HG02943 (cell line): ENCODE data around the gene HS6ST3.

Experiments
- ATAC-seq: cut with Tn5 transposase; IDR thresholded peaks from one replicate; pipeline ENCODE4 v1.9.1; 2021; ENCODE audit warnings: mild to moderate bottlenecking, low read depth, moderate library complexity; ENCODE audit not compliant: unreplicated experiment

HS6ST3 gene

DNA sequence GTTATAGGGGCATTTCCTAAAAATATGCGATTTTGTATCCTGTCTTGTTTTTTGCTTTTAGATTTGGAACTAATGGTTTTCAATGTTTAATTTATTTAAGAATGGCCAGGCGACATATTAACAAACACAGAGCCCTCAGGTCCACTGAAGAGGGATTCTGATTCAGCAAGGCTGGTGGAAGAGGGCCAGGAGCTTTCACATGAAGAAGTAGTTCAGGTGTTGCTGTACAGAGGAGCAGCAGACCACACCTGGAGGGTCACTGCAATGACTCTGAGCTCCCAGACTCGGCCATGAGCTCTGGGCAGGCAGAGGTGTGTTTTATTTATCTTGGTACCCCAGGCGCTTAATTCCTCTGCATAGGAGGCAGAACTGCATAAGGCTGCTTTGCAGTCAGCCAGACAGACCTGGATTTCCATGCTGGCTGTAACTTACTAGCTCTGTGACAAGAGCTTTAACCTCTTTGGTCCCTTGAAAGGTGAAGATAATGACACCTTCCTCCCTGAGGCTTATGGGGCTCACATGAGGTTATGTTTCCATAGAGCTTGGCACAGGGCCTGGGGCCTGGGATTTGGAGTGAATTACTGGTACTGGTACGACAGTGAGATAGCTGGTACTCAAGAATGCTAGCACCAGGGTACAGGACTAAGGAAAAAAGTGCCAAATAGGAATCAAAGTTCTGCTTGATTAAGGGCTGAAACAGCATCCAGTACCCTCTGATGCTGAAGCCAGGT lies 719.6 kb downstream of the HS6ST3 start:
- ATAC-seq, result no peak

DNA sequence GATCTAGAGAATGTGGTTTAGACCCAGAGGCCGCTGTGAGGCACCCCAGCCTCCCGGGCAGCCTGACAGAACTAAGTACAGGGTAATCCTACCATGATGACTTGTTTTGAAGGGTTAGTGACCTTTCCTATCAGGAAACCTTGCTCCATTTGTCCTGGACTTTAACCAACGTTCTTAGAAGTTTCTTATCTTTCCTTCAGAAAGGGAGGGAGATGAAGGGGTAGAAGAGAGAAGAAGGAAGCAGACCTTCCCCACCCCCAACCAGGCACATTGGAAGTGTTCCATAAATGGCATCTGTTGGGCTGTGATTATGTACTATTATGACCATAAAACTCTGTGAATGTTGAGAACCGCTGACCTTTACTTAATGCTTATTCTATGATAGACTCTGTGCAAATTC lies 720.2 kb downstream of the HS6ST3 start:
- no peak for ATAC-seq

DNA sequence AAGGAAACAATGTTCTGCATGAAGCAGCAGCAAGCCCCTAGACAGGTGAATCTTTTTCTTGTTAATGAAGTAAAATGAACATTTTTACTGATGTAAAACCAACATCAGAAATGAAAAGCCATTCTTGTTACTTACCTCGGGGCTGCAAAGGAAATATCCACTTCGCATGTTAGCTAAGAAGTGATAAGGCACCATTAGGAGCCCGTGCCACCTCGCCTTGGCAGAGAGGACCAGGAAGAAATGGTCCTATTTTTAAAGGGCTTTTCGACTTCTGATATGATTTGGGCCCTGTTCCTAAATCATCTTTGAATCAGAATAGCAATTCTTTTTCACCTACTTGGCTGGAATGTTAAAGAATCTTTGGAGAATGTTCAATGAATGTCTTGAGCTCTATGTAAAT lies 721.1 kb downstream of the HS6ST3 start:
- ATAC-seq, result no peak

DNA sequence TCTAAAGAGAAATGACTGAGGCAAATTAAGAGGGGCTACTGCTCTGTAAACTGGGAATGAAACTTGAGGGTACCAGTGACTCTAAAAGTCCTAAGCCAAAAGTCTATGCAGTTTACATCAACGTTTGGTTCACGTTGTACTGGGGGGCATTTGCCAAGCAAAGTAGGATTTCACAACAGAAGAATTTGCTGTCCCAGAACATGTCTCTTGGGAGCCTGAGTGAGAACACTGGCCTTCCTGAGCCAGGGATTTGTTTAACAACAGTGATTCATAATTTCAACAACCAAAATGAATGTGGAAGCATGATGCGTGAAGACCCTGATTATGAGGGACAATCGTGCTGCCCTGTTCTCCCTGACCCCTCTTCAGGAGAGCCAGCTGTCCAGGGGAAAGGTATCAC lies 726.4 kb downstream of the HS6ST3 start:
- no peak for ATAC-seq

DNA sequence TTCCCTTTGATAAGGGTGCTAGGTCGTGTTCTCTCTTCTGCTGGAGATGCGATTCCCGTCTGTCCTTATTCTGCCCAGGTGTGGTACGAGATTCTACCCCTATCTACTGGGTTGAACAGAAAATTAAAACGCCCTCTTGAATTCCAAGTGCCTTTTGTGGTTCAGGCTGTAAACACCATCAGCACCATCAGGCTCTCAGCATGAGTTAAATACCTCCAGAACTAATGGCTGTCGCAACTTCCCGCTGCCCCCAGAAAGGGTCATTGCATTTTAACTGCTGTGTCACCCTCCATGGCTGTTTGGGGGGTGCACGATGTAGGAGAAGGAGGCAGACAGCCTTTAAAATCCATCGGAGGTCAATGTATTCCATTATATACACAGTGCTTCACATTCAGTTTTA lies 727.0 kb downstream of the HS6ST3 start:
- no peak for ATAC-seq

DNA sequence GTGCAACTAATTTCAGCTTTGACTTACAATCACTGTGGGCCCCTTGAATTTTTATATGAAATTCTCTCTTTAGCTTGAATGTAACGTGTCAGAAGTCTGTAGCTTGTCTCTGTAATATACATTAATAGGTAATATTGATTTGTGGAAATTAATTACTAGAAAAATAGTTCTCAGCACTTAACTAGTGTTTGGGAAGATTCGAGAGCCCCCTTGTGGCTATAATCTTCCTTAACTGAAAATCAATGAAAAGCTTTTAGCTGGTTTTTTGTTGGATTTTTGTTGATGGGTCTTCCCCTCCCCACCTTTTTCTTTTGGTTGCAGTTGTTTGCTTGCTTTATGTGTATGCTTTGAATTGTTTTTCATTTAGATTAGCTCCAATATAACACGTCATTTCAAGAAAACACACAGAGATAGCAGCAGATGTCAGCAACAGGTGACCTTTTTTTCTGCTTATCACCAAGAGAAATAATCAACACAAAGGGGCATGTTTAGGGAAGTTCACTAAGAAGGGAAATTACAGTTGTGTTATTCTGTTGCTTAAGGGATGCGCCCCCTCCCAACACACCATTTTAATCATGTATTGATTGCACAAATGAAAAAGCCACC lies 727.5 kb downstream of the HS6ST3 start:
- ATAC-seq, result no peak

DNA sequence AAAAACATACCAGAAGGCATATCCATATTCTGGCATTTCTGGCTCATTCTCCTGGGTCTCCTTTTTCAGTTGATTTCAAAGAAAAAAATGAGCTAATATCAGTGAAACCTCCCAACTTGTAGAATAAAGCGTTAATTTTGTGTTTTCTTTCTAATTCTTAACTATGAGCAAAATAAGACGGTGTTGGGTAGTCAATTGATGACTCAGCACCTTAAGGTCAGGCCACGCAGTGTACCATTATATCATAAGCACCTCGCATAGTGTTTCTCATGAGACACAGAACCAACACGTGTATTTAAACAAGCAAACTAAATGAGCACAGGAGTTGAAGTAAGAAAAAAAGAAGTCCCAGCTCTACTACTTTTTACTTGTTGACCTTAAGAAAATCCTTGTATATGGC lies 729.5 kb downstream of the HS6ST3 start:
- ATAC-seq, result no peak

DNA sequence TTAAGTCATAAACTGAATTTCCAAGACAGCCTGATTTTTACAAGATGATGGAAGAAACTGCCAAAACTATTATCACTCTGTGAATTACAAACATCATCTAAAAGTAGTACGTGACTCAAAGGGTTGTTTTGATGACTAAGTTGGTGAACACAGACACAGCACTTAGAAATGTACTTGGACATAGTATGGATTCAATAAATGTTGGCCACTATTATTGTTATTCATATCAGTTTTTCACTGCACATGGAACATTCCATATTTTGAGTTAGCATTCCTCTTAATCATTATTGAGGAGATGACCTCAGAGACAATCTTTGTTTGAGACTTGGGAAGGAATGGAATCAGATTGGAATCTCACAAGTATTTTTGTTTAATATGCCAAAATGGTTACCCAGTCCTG lies 731.5 kb downstream of the HS6ST3 start:
- no peak for ATAC-seq

DNA sequence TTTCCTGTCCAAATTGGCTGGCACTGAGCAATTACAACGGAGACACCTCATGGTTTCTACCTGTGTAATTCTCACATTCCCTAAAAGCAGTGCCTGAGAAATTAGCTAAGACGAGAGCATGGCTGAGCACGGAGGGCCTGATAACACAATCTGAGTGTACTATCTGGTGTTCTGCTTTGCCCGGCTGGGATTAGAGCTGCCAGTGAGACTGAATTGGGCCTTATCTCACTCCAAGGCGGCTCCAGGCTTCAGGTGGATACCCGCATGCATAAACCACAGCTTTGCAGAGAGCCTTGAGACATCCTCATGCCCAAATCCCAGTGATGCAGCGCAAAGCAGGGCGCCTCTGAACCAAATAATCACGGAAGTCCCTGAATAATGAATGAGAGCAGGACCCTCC lies 732.1 kb downstream of the HS6ST3 start:
- ATAC-seq, result no peak

DNA sequence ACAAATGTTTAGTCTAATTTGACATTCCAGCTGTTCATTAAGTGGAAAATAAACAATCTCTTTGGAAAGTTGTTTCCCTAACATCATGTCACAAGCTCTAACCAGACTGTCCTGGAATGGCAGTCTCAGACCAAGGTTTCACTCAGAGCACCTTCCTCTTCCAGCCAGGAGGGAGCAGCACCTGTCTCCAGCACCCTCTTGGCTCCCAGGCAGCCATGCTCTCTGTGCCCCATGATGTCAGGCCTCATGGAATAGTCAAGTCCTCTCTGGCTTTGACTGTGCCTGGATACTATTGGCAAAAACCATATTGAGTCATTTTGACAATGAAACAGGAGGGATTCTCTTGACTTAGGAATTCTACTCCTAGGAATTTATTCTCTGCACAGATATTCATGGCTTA lies 733.0 kb downstream of the HS6ST3 start:
- ATAC-seq, result no peak

DNA sequence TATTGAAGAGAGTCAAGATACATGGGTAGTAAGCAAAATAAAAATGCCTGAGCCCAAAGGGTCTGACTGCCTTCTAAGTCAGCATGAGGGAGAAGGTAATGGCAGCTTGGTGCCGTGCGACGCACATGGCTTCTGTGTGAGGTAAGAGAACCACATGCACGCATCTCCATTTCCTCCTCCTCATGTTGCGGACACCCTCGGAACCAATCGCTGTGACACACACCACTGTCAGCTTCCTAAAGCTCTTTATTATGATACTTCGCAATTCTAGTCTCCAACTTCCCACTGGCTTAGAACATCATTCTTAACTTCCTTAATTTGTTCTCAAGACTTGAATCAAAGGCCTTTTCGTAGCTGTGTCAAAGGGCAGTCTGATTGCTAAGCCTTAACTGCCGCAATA lies 734.2 kb downstream of the HS6ST3 start:
- no peak for ATAC-seq

DNA sequence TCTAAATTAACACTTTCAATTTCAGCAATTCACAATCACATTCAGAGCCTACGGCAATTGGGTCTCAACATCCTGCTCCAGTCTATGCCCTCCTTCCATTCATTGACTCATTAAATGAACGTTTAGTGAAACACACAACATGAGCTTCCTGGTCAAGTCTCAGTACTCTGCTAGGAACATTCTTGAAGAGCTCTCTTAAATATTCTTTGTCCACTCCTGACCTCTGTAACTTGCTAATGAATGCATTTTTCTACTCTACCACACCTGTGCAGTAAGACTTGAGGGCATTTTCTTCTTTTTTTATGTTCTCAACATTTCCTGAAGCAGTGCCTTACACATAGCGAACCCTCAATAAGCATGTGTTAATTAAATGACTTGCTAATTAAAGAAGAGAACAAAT lies 735.7 kb downstream of the HS6ST3 start:
- no peak for ATAC-seq

DNA sequence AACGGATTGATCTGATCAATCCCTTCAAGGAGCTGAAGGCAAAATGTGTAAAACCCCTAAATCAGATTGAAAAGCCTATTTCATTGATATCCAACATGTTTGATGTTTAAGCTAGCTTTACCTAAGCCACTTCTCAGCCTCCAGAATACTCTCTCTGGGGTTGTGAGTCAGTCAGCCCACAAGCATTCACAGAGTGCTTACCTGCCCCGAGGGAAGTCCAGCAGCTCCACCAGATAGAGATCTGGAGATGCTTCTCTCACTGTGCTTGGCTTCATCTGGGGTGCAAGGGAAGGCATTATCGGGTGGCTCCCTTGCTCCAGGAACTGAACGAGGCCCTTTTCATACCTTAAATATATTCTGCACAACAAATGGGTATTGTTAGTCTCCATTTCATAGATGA lies 744.7 kb downstream of the HS6ST3 start:
- ATAC-seq, result no peak

DNA sequence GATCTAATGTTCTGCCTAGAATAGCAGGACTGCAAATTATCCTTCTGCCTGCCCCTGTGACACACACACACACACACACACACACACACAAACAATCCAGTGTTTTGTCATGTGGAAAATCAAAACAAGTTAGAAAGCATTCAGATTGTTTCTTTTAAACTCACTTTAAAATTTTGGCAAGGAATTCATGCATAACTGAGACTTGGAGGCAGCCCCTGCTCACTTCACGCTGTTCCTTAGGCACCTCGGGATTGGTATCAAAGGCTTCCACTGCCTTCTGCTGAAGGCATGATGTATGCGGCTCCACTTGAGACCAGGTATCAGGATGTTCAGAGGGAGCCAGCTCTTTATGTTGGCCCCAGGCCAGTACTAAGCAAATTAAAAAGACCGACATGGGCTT lies 745.6 kb downstream of the HS6ST3 start:
- no peak for ATAC-seq

DNA sequence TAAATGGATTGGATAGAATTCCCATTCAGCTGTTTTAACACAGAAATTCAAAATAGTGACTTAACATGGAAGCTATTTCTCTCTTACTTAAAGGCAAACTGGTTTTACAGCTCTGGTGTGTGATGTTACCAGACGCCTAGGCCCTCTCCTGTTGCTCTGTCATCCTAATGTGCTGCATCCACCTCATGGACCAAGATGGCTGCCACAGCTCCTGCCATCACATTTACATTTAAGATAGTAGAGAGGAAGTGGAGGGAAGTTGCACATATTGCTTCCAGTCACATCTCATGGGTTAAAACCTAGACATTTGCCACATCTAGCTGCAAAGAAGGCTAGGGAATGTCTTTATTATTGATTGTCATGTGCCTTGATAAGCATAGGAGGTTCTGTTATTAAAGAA lies 746.8 kb downstream of the HS6ST3 start:
- ATAC-seq, result no peak

DNA sequence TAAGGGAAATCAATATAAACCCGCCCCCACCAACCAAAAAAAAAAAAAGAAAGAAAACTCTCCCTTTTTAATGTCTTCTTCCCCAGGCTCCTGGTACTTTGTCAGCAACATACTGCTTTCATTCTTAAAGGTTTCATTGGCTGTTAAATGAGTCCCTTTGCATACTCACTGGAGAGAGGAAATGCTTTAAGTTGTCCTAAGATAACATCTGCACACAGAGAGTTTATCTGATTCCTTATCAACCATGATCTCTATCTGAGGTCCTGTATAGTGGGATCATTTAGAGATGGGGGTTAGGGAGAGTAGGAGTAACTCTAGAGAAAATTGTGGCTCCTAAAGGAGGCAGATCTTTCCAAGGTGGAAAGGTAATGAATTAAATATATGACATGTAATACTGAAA lies 747.9 kb downstream of the HS6ST3 start:
- ATAC-seq, result no peak

DNA sequence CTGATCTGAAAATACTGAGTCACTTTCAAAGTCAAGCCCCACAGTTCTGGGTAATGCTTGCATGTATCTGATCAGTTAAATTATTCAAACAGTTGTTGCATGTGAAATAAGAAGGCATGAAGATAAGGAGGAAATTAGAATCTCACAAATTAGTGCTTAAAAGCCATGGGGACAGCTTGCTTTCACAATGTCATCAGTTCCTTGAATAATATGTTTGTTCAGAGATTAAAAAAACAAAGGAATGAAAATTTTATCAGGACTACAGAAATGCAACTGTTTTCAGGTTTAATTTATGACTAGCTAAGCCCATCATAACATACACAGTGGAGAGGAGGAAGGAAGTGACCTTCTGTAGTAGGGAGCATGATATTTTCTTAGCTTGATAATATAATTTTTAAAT lies 754.3 kb downstream of the HS6ST3 start:
- no peak for ATAC-seq

DNA sequence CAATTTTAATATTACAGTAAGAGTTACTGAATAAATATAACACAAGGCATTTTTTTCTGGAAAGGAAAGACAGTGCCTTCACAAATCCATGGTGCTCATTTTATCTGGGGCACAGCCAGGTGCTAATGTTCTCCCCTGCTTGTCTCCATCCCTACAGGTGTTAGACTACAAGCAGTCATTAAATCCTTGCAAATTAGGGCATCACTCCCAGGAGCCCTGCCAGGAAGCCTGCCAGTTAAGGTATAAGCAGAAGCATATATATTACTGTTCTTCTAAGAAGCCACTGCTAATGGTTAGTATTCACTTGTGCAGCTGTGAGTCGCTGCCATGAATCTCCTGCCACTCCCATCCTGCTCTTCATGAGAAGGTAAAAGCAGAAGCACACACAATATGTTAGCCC lies 754.7 kb downstream of the HS6ST3 start:
- no peak for ATAC-seq

DNA sequence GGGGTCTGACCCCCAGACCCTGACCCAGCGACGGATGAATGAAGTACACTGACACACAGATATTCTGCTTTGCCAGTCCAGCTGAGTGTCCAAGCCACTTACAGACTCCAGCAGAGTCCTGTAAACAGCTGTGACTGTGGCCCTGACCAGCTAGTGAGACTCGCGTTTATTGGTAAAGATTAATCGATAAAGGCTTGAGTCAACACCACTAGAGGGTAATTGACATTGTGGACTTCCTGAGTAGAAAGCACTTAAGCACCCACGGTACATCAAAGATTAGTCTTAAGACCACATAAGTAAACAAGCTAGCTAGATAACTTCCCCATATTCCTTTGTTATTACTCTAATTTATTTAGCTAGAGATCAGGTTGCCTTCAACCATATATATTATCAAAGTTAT lies 758.4 kb downstream of the HS6ST3 start:
- no peak for ATAC-seq

DNA sequence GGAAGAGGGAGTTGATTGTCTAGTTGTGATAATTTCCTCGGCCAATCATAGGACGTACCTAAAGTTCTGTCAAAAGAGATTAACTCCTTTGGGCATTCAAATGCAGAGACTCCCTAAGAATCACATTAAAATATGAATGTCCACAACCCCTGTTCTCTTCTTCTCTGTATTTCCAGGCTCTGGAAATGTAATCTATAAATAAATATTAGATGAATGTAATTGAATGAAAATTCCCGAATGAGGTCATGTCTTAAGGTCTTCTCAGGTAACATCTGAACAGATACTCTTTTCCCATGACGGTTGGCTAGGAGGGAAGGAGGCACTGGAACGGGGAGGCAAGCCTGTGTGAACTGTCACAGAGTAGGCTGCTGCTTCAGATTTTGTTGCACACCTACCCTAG lies 759.2 kb downstream of the HS6ST3 start:
- ATAC-seq, result no peak

DNA sequence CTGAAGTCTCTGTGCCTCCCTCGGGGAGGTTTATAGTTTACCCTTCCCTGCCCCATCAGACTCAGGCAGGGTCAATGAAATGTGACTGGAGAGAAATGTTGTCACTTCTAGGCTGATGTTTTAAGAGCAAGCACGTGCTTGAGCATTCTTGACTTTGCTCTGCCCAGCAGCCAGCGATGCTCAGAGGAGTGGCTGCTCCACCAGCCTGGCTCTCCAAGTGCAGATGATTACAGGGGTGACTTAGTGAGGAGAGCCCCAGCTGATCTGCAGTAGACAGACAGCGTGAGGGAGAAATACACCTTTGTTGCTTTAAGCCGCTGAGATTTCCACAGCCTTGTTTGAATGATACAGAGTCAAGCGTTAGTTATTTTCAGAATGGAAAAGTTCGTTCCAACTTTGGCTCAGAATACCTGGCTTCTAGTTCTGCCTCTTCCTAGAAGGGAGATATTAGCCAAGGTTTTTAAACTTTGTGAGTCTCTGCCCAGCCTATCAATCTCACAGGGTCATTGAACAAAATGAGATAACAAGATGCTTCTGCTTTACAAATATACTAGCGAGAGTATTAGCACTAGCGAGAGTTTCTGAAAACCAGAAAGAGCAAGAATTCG lies 760.7 kb downstream of the HS6ST3 start:
- no peak for ATAC-seq

DNA sequence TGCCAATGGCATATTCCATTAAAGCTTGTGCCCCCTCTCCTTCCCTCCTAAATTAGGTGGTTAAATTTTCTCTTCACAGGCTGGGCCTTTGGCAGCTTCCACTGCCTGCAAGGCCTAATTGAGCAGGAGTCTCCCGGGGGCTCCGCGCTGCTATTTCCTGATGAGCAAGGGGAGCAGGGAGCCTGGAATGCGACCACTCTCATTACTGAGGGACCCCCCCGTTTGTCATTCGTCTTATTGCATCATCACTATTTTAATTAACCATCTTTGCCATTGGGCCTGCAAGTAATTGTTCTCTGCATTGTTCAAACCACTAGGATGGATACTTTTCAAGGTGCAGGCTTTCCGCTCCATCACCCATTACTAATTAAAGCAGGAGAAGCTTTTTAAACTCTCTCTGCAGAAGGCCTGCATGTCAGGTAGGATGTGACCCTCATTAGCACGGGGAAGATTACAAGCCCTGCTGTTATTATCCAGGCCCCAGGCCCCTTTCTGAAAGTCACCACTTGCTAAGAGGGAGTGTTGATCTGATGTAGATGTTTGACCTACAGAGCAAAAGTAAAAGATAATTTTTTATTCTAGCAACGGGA lies 762.0 kb downstream of the HS6ST3 start:
- no peak for ATAC-seq
